DOHH2 (cell line): ENCODE measurements around the gene STRN4.

Source experiments
- EZH2phosphoT487 ChIP-seq: fragments of 200-600 bp; sonication (generic); IDR thresholded peaks from 2 replicates; pipeline ENCODE4 v1.6.1; 2017; ENCODE audit warnings: borderline replicate concordance, mild to moderate bottlenecking, antibody characterized with exemption, low read length, moderate library complexity, mixed read lengths
- TF ChIP-seq, protein P1 (sequence below): fragments of 200-600 bp; sonication (generic); IDR thresholded peaks from one replicate; pipeline ENCODE4 v1.5.1; 2014; ENCODE audit warnings: antibody characterized with exemption, mild to moderate bottlenecking, low read depth, low read length; ENCODE audit not compliant: poor library complexity, severe bottlenecking

DNA sequence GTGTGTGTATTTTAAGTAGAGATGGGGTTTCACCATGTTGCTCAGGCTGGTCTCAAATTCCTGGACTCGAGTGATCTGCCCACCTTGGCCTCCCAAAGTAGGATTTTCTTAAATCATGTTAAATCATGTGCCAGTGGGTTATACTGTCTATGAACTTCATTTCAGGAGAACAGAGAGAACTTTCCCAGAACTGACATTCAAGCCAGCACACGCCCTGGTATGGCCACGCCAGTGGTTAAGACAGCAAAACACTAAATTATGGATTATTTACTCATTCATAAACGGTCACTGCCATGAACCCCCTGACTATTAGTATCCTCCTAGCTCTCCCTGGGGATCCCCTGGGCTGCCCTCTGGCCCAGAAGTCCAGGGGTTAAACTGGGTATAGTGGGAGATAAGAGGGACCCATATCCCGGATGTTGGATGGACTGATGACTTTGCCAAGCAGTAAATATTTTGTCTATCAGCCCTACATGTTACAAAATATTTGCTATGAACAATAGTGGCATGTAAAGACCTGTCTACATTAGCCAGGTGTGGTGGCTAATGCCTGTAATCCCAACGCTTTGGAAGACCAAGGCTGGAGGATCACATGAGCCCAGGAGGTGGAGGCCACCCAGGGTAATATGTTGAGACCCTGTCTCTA is 16.1 kb upstream of the STRN4 start:
- TF ChIP-seq, protein P1, sequence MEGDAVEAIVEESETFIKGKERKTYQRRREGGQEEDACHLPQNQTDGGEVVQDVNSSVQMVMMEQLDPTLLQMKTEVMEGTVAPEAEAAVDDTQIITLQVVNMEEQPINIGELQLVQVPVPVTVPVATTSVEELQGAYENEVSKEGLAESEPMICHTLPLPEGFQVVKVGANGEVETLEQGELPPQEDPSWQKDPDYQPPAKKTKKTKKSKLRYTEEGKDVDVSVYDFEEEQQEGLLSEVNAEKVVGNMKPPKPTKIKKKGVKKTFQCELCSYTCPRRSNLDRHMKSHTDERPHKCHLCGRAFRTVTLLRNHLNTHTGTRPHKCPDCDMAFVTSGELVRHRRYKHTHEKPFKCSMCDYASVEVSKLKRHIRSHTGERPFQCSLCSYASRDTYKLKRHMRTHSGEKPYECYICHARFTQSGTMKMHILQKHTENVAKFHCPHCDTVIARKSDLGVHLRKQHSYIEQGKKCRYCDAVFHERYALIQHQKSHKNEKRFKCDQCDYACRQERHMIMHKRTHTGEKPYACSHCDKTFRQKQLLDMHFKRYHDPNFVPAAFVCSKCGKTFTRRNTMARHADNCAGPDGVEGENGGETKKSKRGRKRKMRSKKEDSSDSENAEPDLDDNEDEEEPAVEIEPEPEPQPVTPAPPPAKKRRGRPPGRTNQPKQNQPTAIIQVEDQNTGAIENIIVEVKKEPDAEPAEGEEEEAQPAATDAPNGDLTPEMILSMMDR, result no peak
- no peak for TF ChIP-seq EZH2phosphoT487
